ENCODE results near the gene TNNI3K. TPM values are rescaled to one million over a fixed set of nuclear protein-coding genes. Genes with fewer than 3 reads are reported as not detected.

The TNNI3K gene
- polyA plus RNA-seq, 1 experiment: 1.1 TPM

DNA sequence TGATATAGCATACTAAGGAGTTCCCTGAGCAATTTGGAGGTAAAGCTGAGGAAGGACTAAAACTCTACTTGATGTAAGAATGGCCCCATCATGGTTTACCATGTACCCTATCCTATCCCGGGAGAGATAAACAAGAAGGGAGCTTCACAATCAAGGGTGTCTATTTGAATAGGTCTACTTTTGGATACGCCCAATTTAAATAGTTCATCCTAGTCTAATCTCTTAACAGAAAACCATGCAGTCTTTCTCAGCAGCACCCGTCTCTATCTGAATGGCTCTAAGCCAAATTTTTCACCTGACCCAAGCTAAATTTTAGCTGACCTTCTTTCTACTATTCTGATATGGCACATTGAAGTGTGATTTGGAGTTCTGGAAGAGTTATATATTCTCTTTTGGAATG lies 122.0 kb downstream of the TNNI3K start:
- ChIA-PET CTCF (interaction anchor here (1.6 kb wide), 1 partner anchor 111 kb away, joined by 4 read pairs; no protein-coding TSS in a partner anchor), POLR2A (no interaction called here)
- DNase-seq (ENCODE audit: low read depth, low spot score): no peak
- no peak for TF ChIP-seq CTCF (IDR thresholded peaks at IDR 0.05; ENCODE audit: low read depth, low read length)
- no peak overlapping the region for H3K4me3 ChIP-seq (ENCODE audit: low read depth, low read length)
- no peak overlapping the region for H3K27ac ChIP-seq (ENCODE audit: low read depth, low read length)
- no peaks in the 10 kb centered on the region for H3K9me3 ChIP-seq (ENCODE audit: control insufficient read depth, insufficient read depth, low read length)
- H3K27me3 ChIP-seq (ENCODE audit: control insufficient read depth, insufficient read depth, low read length): no peaks in the 10 kb centered on the region

DNA sequence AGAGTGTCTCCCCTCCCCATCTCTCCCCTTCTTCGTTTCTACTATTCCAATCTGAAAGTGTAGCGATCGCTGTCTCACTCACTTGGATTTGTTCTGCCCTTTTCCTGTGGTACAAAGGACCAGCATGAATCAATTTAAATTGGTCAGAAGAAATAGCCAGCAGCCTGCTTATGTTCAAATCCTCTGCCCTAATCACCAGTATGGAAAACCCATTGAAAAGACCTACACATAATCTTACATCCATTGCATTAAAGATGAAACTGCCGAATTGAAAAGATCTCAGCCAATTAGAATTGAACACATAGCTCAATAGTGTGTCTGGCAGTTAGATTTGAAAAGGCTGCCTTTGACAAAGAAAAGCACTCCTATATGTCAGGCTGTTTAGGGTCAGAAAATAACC lies 122.6 kb downstream of the TNNI3K start:
- CTCF ChIA-PET: interaction anchor here (1.6 kb wide), 1 partner anchor 111 kb away, joined by 4 read pairs; no protein-coding TSS in a partner anchor
- no peak for TF ChIP-seq CTCF (IDR thresholded peaks at IDR 0.05; ENCODE audit: low read depth, low read length)
- POLR2A ChIA-PET: no interaction called here
- no peaks in the 10 kb centered on the region for H3K27me3 ChIP-seq (ENCODE audit: control insufficient read depth, insufficient read depth, low read length)
- DNase-seq (ENCODE audit: low read depth, low spot score): no peak
- no peaks in the 10 kb centered on the region for H3K9me3 ChIP-seq (ENCODE audit: control insufficient read depth, insufficient read depth, low read length)
- H3K4me3 ChIP-seq (ENCODE audit: low read depth, low read length): no peak overlapping the region
- H3K27ac ChIP-seq (ENCODE audit: low read depth, low read length): no peak overlapping the region

- Histone ChIP-seq H3K4me3 (ENCODE audit: low read depth, low read length) (no peak overlapping the region), H3K9me3 (ENCODE audit: control insufficient read depth, insufficient read depth, low read length) (no peaks in the 10 kb centered on the region), H3K27me3 (ENCODE audit: control insufficient read depth, insufficient read depth, low read length) (no peaks in the 10 kb centered on the region), H3K27ac (ENCODE audit: low read depth, low read length) (no peak overlapping the region)
- DNase-seq (ENCODE audit: low read depth, low spot score): no peak
- ChIA-PET CTCF (interaction anchor here (0.6 kb wide), 2 partner anchors 45 to 106 kb away, joined by 3 to 5 read pairs; no protein-coding TSS in a partner anchor), POLR2A (no interaction called here)
- TF ChIP-seq CTCF (IDR thresholded peaks at IDR 0.05; ENCODE audit: low read depth, low read length): no peak
Measured at GRCh38 chr1:74362691-74363090, 127.5 kb downstream of the TNNI3K start.

DNA sequence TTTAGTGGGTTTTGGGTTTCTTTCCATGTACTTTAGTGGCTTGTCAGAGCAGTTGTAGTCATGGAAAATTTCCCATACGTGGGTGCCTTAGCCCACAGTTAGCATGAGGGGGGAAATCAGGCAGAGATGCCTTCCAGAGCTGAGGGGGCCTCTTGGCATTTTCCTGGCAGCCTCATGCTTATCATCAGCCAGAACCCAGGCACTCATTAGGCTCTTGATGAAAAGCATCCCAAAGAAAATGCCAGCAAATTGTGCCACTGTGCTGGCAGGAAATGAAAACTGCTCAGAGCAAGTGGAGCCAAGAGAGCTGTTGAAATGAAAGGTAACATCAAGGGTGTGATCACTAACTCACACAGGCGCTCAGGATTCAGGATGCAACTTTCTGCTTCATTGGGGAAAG lies 128.0 kb downstream of the TNNI3K start:
- Histone ChIP-seq H3K4me3 (ENCODE audit: low read depth, low read length) (no peak overlapping the region), H3K27me3 (ENCODE audit: control insufficient read depth, insufficient read depth, low read length) (no peaks in the 10 kb centered on the region), H3K27ac (ENCODE audit: low read depth, low read length) (no peak overlapping the region), H3K9me3 (ENCODE audit: control insufficient read depth, insufficient read depth, low read length) (no peaks in the 10 kb centered on the region)
- TF ChIP-seq CTCF (IDR thresholded peaks at IDR 0.05; ENCODE audit: low read depth, low read length): no peak
- no peak for DNase-seq (ENCODE audit: low read depth, low spot score)
- ChIA-PET POLR2A (no interaction called here), CTCF (interaction anchor here (0.6 to 1.6 kb wide), 2 partner anchors 45 to 106 kb away, joined by 5 to 6 read pairs; no protein-coding TSS in a partner anchor)

DNA sequence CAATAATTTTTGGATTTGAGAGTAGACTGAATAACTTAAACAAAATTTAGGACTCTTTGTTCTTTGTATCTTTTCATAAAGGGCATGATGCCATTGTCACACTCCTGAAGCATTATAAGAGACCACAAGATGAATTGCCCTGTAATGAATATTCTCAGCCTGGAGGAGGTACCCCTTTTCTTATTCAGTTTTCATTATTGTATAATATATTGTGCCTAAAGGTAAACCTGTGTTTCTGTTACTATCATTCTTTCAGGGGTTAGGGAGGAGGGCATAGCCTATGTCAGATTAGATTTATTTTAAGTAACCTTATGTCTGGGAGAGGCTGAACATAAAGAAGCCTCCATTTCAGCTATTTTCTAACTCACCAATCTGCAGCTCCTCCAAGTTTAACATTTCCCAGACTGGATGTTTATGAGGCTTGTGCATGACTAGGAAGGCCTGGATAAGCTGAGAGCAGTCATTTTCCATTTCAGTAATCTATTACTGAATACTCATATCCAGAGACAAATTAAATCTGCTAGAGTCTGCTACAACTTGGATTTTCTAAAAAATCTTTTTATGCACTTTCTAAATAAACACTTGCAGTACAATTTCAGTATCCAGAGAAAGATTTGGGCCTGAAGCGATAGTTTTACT lies 132.1 kb downstream of the TNNI3K start:
- no peak for TF ChIP-seq CTCF (IDR thresholded peaks at IDR 0.05; ENCODE audit: low read depth, low read length)

More for the DNA sequence above, 132.1 kb downstream of the TNNI3K start:
- Histone ChIP-seq H3K27ac (ENCODE audit: low read depth, low read length) (no peak overlapping the region), H3K27me3 (ENCODE audit: control insufficient read depth, insufficient read depth, low read length) (no peaks in the 10 kb centered on the region), H3K4me3 (ENCODE audit: low read depth, low read length) (no peak overlapping the region), H3K9me3 (ENCODE audit: control insufficient read depth, insufficient read depth, low read length) (no peaks in the 10 kb centered on the region)
- ChIA-PET CTCF (no interaction called here), POLR2A (no interaction called here)
- no peak for DNase-seq (ENCODE audit: low read depth, low spot score)
